ENCODE results near the gene APMAP. TPM values are rescaled to one million over a fixed set of nuclear protein-coding genes. Genes with fewer than 3 reads are reported as not detected.

APMAP gene
- total RNA-seq, 4 donors from 2014 or later: 18.8 to 78.7 (median 57.7) TPM

DNA sequence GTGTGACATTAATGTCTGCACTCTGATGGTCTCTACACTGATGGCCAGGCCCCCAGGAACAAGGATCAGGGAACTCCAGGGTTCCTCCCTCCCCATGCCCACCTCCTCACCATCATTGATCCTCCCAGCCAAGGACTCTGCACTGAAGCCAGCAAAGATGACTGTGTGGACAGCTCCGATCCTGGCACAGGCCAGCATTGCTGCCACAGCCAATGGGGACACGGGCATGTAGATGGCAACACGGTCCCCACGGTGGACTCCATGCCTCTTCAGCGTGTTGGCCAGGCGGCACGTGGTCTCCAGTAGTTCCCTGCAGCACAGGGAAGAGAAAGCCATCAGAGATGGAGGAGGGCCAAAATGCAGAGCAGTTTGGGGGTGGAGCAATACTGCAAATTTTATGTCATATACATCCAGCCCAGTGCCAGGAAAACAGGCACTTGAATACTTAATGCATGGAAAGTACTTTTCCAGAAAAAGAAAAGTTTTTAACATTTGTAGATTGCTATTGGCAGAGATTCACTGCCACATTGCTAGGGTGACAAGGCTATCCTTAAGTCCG lies 38.2 kb upstream of the APMAP start:
- TF ChIP-seq POLR2A (IDR thresholded peaks at IDR 0.05): no peak
- TF ChIP-seq, protein P1, sequence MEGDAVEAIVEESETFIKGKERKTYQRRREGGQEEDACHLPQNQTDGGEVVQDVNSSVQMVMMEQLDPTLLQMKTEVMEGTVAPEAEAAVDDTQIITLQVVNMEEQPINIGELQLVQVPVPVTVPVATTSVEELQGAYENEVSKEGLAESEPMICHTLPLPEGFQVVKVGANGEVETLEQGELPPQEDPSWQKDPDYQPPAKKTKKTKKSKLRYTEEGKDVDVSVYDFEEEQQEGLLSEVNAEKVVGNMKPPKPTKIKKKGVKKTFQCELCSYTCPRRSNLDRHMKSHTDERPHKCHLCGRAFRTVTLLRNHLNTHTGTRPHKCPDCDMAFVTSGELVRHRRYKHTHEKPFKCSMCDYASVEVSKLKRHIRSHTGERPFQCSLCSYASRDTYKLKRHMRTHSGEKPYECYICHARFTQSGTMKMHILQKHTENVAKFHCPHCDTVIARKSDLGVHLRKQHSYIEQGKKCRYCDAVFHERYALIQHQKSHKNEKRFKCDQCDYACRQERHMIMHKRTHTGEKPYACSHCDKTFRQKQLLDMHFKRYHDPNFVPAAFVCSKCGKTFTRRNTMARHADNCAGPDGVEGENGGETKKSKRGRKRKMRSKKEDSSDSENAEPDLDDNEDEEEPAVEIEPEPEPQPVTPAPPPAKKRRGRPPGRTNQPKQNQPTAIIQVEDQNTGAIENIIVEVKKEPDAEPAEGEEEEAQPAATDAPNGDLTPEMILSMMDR (IDR thresholded peaks at IDR 0.05): no peak
- intact Hi-C loops (cut with DNase I; ENCODE audit: low total_unique reads): no loop called here
- peaks cover 0 to 5% of the 10 kb centered on the region in 2 donors for H3K4me1 ChIP-seq

GRCh38 chr20:25030007-25030648 lies 37.6 kb upstream of the APMAP start:
- Histone ChIP-seq H3K4me3 (no peak overlapping the region), H3K27ac (no peak overlapping the region), H3K36me3 (no peaks in the 10 kb centered on the region), H3K9me3 (no peaks in the 10 kb centered on the region), H3K4me1 (peaks cover 0 to 5% of the 10 kb centered on the region in 2 donors), H3K27me3 (no peaks in the 10 kb centered on the region)
- no peak for DNase-seq
- intact Hi-C loops (cut with DNase I; ENCODE audit: low total_unique reads): no loop called here
- TF ChIP-seq, protein P1 (IDR thresholded peaks at IDR 0.05): no peak
- no peak for TF ChIP-seq POLR2A (IDR thresholded peaks at IDR 0.05)

More for the DNA sequence above, 38.2 kb upstream of the APMAP start:
- H3K36me3 ChIP-seq: no peaks in the 10 kb centered on the region
- no peak for DNase-seq
- no peaks in the 10 kb centered on the region for H3K27me3 ChIP-seq
- H3K9me3 ChIP-seq: no peaks in the 10 kb centered on the region
- no peak overlapping the region for H3K4me3 ChIP-seq
- H3K27ac ChIP-seq: no peak overlapping the region

DNA sequence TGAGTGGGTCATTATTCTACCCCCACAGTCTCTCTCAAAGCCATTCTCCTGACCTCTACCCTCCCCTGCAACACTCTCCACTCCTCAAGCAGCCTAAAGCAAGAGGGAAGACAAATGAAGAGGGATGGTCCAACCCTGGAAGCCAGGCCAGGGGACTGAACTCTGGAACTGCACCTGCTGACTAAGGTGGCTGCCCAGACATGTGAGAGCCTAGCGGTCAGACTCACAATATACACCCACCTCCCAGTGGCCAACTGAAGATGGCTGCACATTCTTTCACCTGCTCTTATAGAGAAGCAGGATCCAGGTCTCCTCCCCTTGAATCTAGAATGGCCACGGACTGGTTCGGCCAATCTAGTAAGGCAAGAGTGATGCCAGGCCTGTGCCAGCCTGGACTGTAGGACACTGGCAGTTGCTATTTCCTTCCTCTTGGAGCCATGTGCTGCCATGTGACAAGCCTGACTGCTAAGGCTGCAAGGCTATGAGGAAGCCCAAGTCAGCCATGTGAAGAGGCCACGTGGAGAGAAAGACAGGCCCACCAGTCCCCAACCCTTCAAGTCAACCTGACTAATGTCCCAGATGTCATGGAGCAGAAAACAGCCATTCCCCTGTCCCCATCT lies 33.5 kb upstream of the APMAP start:
- DNase-seq: peak in 1 of 2 donors; percentile 10
- no peaks in the 10 kb centered on the region for H3K4me1 ChIP-seq
- no peaks in the 10 kb centered on the region for H3K27me3 ChIP-seq
- no peaks in the 10 kb centered on the region for H3K36me3 ChIP-seq
- H3K9me3 ChIP-seq: no peaks in the 10 kb centered on the region
- no peak for TF ChIP-seq POLR2A (IDR thresholded peaks at IDR 0.05)
- TF ChIP-seq, protein P1 (IDR thresholded peaks at IDR 0.05): no peak
- H3K27ac ChIP-seq: no peak overlapping the region
- intact Hi-C loops (cut with DNase I; ENCODE audit: low total_unique reads): no loop called here
- H3K4me3 ChIP-seq: no peak overlapping the region

- no peaks in the 10 kb centered on the region for H3K4me1 ChIP-seq
- H3K9me3 ChIP-seq: no peaks in the 10 kb centered on the region
- H3K36me3 ChIP-seq: no peaks in the 10 kb centered on the region
- intact Hi-C loops (cut with DNase I; ENCODE audit: low total_unique reads): no loop called here
- no peaks in the 10 kb centered on the region for H3K27me3 ChIP-seq
- no peak for DNase-seq
- no peak overlapping the region for H3K27ac ChIP-seq
- H3K4me3 ChIP-seq: no peak overlapping the region
- TF ChIP-seq POLR2A (IDR thresholded peaks at IDR 0.05): no peak
- TF ChIP-seq, protein P1 (IDR thresholded peaks at IDR 0.05): no peak
Observed at GRCh38 chr20:25025091-25025861, 32.7 kb upstream of the APMAP start.

Measured in uterus (tissue), 4 donors.